Vagina (tissue), 2 donors: ENCODE results near the gene ELFN2. TPM values are rescaled to one million over a fixed set of nuclear protein-coding genes. Genes with fewer than 3 reads are reported as not detected.

Source experiments
- DNase-seq, 2 donors: peaks; one replicate each; pipeline ENCODE4 v3.0.0-alpha.2; 2017; ENCODE audit errors: extremely low spot score in 2 of 2
- H3K27ac ChIP-seq: fragments of 200-600 bp; sonication (generic); one replicate; pipeline ENCODE4 v1.5.1; 2019
- H3K27me3 ChIP-seq: fragments of 200-600 bp; sonication (generic); one replicate; pipeline ENCODE4 v1.5.1; 2019
- H3K36me3 ChIP-seq, 2 donors: fragments of 200-600 bp; sonication (generic); one replicate each; pipeline ENCODE4 v1.5.1; 2017 to 2019
- H3K4me1 ChIP-seq: fragments of 200-600 bp; sonication (generic); one replicate; pipeline ENCODE4 v1.5.1; 2019
- H3K4me3 ChIP-seq, 2 donors: fragments of 200-600 bp; sonication (generic); 1 replicate in 1 of 2; 2 replicates in 1 of 2; pipeline ENCODE4 v1.5.1; 2016 to 2019
- H3K9me3 ChIP-seq: fragments of 200-600 bp; sonication (generic); one replicate; pipeline ENCODE4 v1.5.1; 2019
- CTCF ChIP-seq, 3 experiments: fragments of 450-650 bp in 2 of 3; fragments of 200-600 bp in 1 of 3; sonication (generic) in 1 of 3; IDR thresholded peaks; one replicate each; pipeline ENCODE4 v1.5.1; 2017 to 2019; ENCODE audit warnings: antibody characterized with exemption in 3 of 3, mild to moderate bottlenecking in 2 of 3, moderate library complexity in 2 of 3
- POLR2A ChIP-seq, 2 donors: fragments of 450-650 bp; IDR thresholded peaks; one replicate each; pipeline ENCODE4 v1.6.1; 2017; ENCODE audit warnings: antibody characterized with exemption in 2 of 2, mild to moderate bottlenecking in 2 of 2, moderate library complexity in 2 of 2
- POLR2AphosphoS5 ChIP-seq, 2 donors: sonication (generic); formaldehyde crosslinking; IDR thresholded peaks; one replicate each; pipeline ENCODE4 v1.9.0; 2017; ENCODE audit warnings: antibody characterized with exemption in 2 of 2, mild to moderate bottlenecking in 2 of 2, low read depth in 1 of 2; ENCODE audit not compliant: insufficient read depth in 1 of 2
- intact Hi-C: fragments of 100-400 bp; cut with DNase I; formaldehyde crosslinking; loops from one replicate; pipeline ENCODE4 v1.15.1; 2023
- total RNA-seq: library from RNA; depleted of rRNA; stranded (reverse); fragments of >200 nt; gene quantifications from one replicate; pipeline ENCODE4 v1.2.3, GENCODE V29; 2016

Gene ELFN2
- total RNA-seq, 1 donor from 2014 or later: not detected

- Histone ChIP-seq H3K4me1 (no peaks in the 10 kb centered on the region), H3K27ac (no peak overlapping the region), H3K27me3 (no peaks in the 10 kb centered on the region), H3K4me3 (no peak overlapping the region), H3K9me3 (no peaks in the 10 kb centered on the region), H3K36me3 (no peaks in the 10 kb centered on the region)
- TF ChIP-seq POLR2AphosphoS5 (IDR thresholded peaks at IDR 0.05; ENCODE audit: insufficient read depth in 1 of 2, low read depth in 1 of 2) (no peak), CTCF (IDR thresholded peaks at IDR 0.05) (no peak), POLR2A (IDR thresholded peaks at IDR 0.05) (no peak)
- intact Hi-C loops: no loop called here
- no peak for DNase-seq
Observed at GRCh38 chr22:37379722-37380121, 47.6 kb downstream of the ELFN2 start.

GRCh38 chr22:37379085-37379484 is 48.2 kb downstream of the ELFN2 start:
- no peak overlapping the region for H3K27ac ChIP-seq
- H3K4me3 ChIP-seq: no peak overlapping the region
- DNase-seq: no peak
- intact Hi-C loops: no loop called here
- TF ChIP-seq POLR2AphosphoS5 (IDR thresholded peaks at IDR 0.05; ENCODE audit: insufficient read depth in 1 of 2, low read depth in 1 of 2) (no peak), POLR2A (IDR thresholded peaks at IDR 0.05) (no peak), CTCF (IDR thresholded peaks at IDR 0.05) (no peak)
- no peaks in the 10 kb centered on the region for H3K4me1 ChIP-seq
- no peaks in the 10 kb centered on the region for H3K36me3 ChIP-seq
- H3K27me3 ChIP-seq: no peaks in the 10 kb centered on the region
- H3K9me3 ChIP-seq: no peaks in the 10 kb centered on the region

GRCh38 chr22:37378642-37379058 is 48.6 kb downstream of the ELFN2 start:
- intact Hi-C loops: no loop called here
- no peak for DNase-seq
- Histone ChIP-seq H3K27me3 (no peaks in the 10 kb centered on the region), H3K9me3 (no peaks in the 10 kb centered on the region), H3K36me3 (no peaks in the 10 kb centered on the region), H3K4me1 (no peaks in the 10 kb centered on the region), H3K27ac (no peak overlapping the region), H3K4me3 (no peak overlapping the region)
- TF ChIP-seq POLR2AphosphoS5 (IDR thresholded peaks at IDR 0.05; ENCODE audit: insufficient read depth in 1 of 2, low read depth in 1 of 2) (no peak), CTCF (IDR thresholded peaks at IDR 0.05) (no peak), POLR2A (IDR thresholded peaks at IDR 0.05) (no peak)

- intact Hi-C loops: no loop called here
Observed at GRCh38 chr22:37377927-37378326, 49.4 kb downstream of the ELFN2 start.

GRCh38 chr22:37377138-37377537 is 50.1 kb downstream of the ELFN2 start:
- Histone ChIP-seq H3K4me3 (no peak overlapping the region), H3K27ac (no peak overlapping the region), H3K36me3 (no peaks in the 10 kb centered on the region), H3K27me3 (no peaks in the 10 kb centered on the region), H3K4me1 (no peaks in the 10 kb centered on the region), H3K9me3 (no peaks in the 10 kb centered on the region)
- TF ChIP-seq POLR2AphosphoS5 (IDR thresholded peaks at IDR 0.05; ENCODE audit: insufficient read depth in 1 of 2, low read depth in 1 of 2) (no peak), POLR2A (IDR thresholded peaks at IDR 0.05) (no peak), CTCF (IDR thresholded peaks at IDR 0.05) (no peak)
- intact Hi-C loops: no loop called here
- DNase-seq: no peak

More at GRCh38 chr22:37377927-37378326, 49.4 kb downstream of the ELFN2 start:
- DNase-seq: no peak
- Histone ChIP-seq H3K27me3 (no peaks in the 10 kb centered on the region), H3K4me1 (no peaks in the 10 kb centered on the region), H3K27ac (no peak overlapping the region), H3K36me3 (no peaks in the 10 kb centered on the region), H3K9me3 (no peaks in the 10 kb centered on the region), H3K4me3 (no peak overlapping the region)
- TF ChIP-seq CTCF (IDR thresholded peaks at IDR 0.05) (no peak), POLR2AphosphoS5 (IDR thresholded peaks at IDR 0.05; ENCODE audit: insufficient read depth in 1 of 2, low read depth in 1 of 2) (no peak), POLR2A (IDR thresholded peaks at IDR 0.05) (no peak)
